A549 (cell line): ENCODE data around the gene PHF21B.

ENCODE experiments used
- CTCF ChIP-seq: fragments of >200 bp; sonication (Bioruptor Twin); formaldehyde crosslinking; IDR thresholded peaks from 3 replicates; pipeline ENCODE4 v1.5.1; 2016
- MYC ChIP-seq: IDR thresholded peaks from 2 replicates; pipeline ENCODE4 v1.6.1; 2012; ENCODE audit warnings: mild to moderate bottlenecking, inconsistent platforms, low read length, improper control_type of control experiment, borderline replicate concordance
- POLR2A ChIP-seq: IDR thresholded peaks from 2 replicates; pipeline ENCODE4 v1.6.1; 2012; ENCODE audit warnings: mild to moderate bottlenecking, low read length
- TP53 ChIP-seq: fragments of 250-450 bp; sonication (Bioruptor Pico); IDR thresholded peaks from 2 replicates; pipeline ENCODE4 v1.5.0; 2021; ENCODE audit warnings: mild to moderate bottlenecking, moderate library complexity

DNA sequence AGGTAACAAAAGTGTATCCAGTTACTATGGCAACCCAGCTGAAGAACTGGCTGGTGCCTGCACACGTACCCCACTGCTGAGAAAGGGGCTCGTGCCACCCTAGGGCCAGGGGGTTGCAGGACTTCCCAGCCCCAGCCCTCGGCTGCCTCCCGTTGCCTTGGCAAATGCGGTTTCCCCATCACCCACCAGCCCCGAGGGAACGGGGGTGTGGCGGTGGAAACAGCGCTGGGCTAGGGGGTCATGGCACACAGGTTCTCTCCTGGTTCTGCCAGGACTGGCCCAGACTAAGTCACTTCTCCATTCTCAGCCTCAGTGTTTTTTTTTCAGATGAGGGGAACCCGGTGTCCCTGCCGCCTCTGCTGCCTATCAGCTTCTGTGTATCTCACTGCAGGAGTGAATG, 27.9 kb downstream of the PHF21B start:
- TF ChIP-seq MYC: no peak
- TF ChIP-seq POLR2A: no peak
- no peak for TF ChIP-seq CTCF
- no peak for TF ChIP-seq TP53 (CRISPR knock-in tag)
